Gastroesophageal sphincter (tissue), 3 donors: ENCODE data around the gene PLCB4.

ENCODE experiments used
- CTCF ChIP-seq, 4 experiments: fragments of 200-600 bp in 2 of 4; fragments of 450-650 bp in 2 of 4; sonication (generic) in 1 of 4; IDR thresholded peaks; one replicate each; pipeline ENCODE4 v1.5.1; 2017 to 2019; ENCODE audit warnings: antibody characterized with exemption in 4 of 4, mild to moderate bottlenecking in 2 of 4, moderate library complexity in 2 of 4
- EP300 ChIP-seq: sonication (generic); formaldehyde crosslinking; IDR thresholded peaks from one replicate; pipeline ENCODE4 v1.6.1; 2017; ENCODE audit warnings: antibody characterized with exemption, mild to moderate bottlenecking
- POLR2A ChIP-seq, 2 donors: fragments of 450-650 bp; IDR thresholded peaks; one replicate each; pipeline ENCODE4 v1.6.1; 2017; ENCODE audit warnings: antibody characterized with exemption in 2 of 2, mild to moderate bottlenecking in 2 of 2, moderate library complexity in 1 of 2
- POLR2AphosphoS5 ChIP-seq: sonication (generic); formaldehyde crosslinking; IDR thresholded peaks from one replicate; pipeline ENCODE4 v1.6.1; 2017; ENCODE audit warnings: antibody characterized with exemption

- TF ChIP-seq POLR2AphosphoS5 = no peak
- no peak for TF ChIP-seq POLR2A (IDR thresholded peaks at IDR 0.05)
- no peak for TF ChIP-seq CTCF (IDR thresholded peaks at IDR 0.05)
- TF ChIP-seq EP300 = no peak
These were observed 231.2 kb downstream of the PLCB4 start for GRCh38 chr20:9300080-9300479.
